Mesendoderm (in vitro differentiated cells): ENCODE data around the gene DUSP10.
A peak's percentile ranks its signal among the peaks of the same experiment; 100 is the strongest.

ENCODE experiments used
- DNase-seq: peaks from one replicate; pipeline ENCODE4 v3.0.0; 2013
- H2AK5ac ChIP-seq: 2 replicates; pipeline ENCODE4 v1.6.1; 2013; ENCODE audit warnings: low read length, inconsistent platforms
- H2BK120ac ChIP-seq: 2 replicates; pipeline ENCODE4 v1.6.1; 2013; ENCODE audit warnings: low read depth, mild to moderate bottlenecking, low read length, moderate library complexity, mixed read lengths
- H2BK15ac ChIP-seq: replicated peaks from 2 replicates; pipeline ENCODE4 v1.6.1; 2013; ENCODE audit warnings: low read depth, mild to moderate bottlenecking, moderate library complexity
- H2BK5ac ChIP-seq: 2 replicates; pipeline ENCODE4 v1.6.1; 2013; ENCODE audit warnings: low read length, inconsistent platforms
- H3K18ac ChIP-seq: 2 replicates; pipeline ENCODE4 v1.6.1; 2013; ENCODE audit warnings: mild to moderate bottlenecking, low read length, mixed read lengths
- H3K23ac ChIP-seq: one replicate; pipeline ENCODE4 v1.6.1; 2013; ENCODE audit warnings: low read length
- H3K27ac ChIP-seq: 2 replicates; pipeline ENCODE4 v1.5.1; 2013; ENCODE audit warnings: low read depth, mild to moderate bottlenecking, inconsistent platforms, low read length, moderate library complexity
- H3K27me3 ChIP-seq: 2 replicates; pipeline ENCODE4 v1.6.1; 2013; ENCODE audit warnings: low read length, control low read depth, mild to moderate bottlenecking, inconsistent platforms; ENCODE audit not compliant: insufficient read depth, poor library complexity
- H3K36me3 ChIP-seq: 2 replicates; pipeline ENCODE4 v1.6.1; 2013; ENCODE audit warnings: low read length, inconsistent platforms; ENCODE audit not compliant: control insufficient read depth, insufficient read depth
- H3K4ac ChIP-seq: one replicate; pipeline ENCODE4 v1.6.1; 2013; ENCODE audit warnings: low read depth, mild to moderate bottlenecking, low read length, moderate library complexity
- H3K4me1 ChIP-seq: 2 replicates; pipeline ENCODE4 v1.6.1; 2013; ENCODE audit warnings: low read depth, low read length, inconsistent platforms; ENCODE audit not compliant: control insufficient read depth
- H3K4me2 ChIP-seq: 2 replicates; pipeline ENCODE4 v1.6.1; 2013; ENCODE audit warnings: low read length
- H3K4me3 ChIP-seq: 2 replicates; pipeline ENCODE4 v1.5.1; 2013; ENCODE audit warnings: mild to moderate bottlenecking, low read length
- H3K56ac ChIP-seq: one replicate; pipeline ENCODE4 v1.6.1; 2013; ENCODE audit warnings: low read length
- H3K79me1 ChIP-seq: 2 replicates; pipeline ENCODE4 v1.6.1; 2013; ENCODE audit warnings: low read length, inconsistent platforms
- H3K79me2 ChIP-seq: 2 replicates; pipeline ENCODE4 v1.6.1; 2013; ENCODE audit warnings: mild to moderate bottlenecking, low read length; ENCODE audit not compliant: control insufficient read depth, insufficient read depth
- H3K9ac ChIP-seq: 2 replicates; pipeline ENCODE4 v1.6.1; 2013; ENCODE audit warnings: low read length, inconsistent platforms
- H4K5ac ChIP-seq: one replicate; pipeline ENCODE4 v1.6.1; 2013; ENCODE audit warnings: low read length
- H4K8ac ChIP-seq: one replicate; pipeline ENCODE4 v1.6.1; 2013; ENCODE audit warnings: low read depth, mild to moderate bottlenecking, control low read depth, low read length, moderate library complexity
- WGBS: extraction: QIAGEN DNeasy Blood & Tissue Kit; methylation state at CpG from one replicate; pipeline ENCODE4 v1.1.7; 2013; ENCODE audit warnings: low lambda C conversion rate, missing lambda C conversion rate; ENCODE audit not compliant: insufficient coverage; ENCODE audit errors: extremely low coverage; 5-methylcytosine and 5-hydroxymethylcytosine counted together

The DUSP10 gene

DNA sequence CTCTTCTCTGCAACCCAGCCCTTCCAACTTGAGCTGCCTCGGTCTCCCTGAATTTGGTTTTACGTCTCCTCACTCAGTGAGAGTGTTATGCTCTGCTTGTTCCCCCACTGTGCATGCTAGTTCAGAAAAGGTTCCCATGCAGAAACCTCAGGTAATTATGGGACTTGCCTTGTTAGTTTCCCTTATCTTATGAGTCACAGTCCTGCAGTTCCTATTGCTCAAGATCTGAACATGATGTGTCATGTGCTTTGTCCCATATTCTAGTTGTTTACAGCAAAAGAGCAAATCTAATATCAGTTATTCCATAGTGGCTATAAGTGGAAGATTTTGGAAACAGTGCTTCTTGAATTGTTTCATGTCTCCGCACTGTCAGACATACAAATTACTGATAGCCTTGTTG, 74.4 kb downstream of the DUSP10 start:
- Histone ChIP-seq H3K56ac (no peak overlapping the region), H3K4me1 (no peaks in the 10 kb centered on the region), H3K27ac (no peak overlapping the region), H3K4ac (no peak overlapping the region), H4K8ac (no peak overlapping the region), H3K4me3 (no peak overlapping the region), H4K5ac (no peak overlapping the region), H3K4me2 (no peak overlapping the region), H3K36me3 (no peaks in the 10 kb centered on the region), H3K18ac (no peak overlapping the region), H3K9ac (no peak overlapping the region), H3K27me3 (no peaks in the 10 kb centered on the region), H2BK120ac (no peak overlapping the region), H2BK15ac (no peak overlapping the region), H3K23ac (no peak overlapping the region), H2BK5ac (no peak overlapping the region), H3K79me1 (no peaks in the 10 kb centered on the region), H2AK5ac (no peak overlapping the region), H3K79me2 (no peaks in the 10 kb centered on the region)
- no CpG with 5 or more reads among the region's 3 CpGs for WGBS
- DNase-seq, result no peak

DNA sequence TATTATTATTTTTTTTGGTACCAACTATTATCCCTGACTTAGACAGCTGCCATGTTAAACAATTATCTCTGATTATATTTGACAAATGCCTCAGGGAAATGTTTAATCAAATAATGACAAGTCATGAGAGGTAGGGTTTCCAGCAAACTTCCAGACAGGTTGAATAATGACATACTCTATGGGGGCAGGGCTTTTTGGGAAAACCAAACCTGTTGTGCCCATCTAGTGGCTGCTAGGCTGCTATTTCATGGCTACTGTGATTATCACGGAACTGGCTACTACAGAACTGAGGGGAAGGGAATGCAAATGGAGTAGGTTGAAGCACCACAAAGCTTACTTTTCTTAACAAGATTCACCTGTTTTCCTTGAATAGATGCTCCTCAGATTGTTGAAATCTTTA, 77.6 kb downstream of the DUSP10 start:
- no peak overlapping the region for H3K56ac ChIP-seq
- H3K4ac ChIP-seq, result no peak overlapping the region
- H3K18ac ChIP-seq, result no peak overlapping the region
- peak; percentile 61 for DNase-seq
- H3K9ac ChIP-seq, result no peak overlapping the region
- no peaks in the 10 kb centered on the region for H3K4me1 ChIP-seq
- no peak overlapping the region for H3K4me2 ChIP-seq
- H2BK120ac ChIP-seq, result no peak overlapping the region
- no peak overlapping the region for H3K4me3 ChIP-seq
- no CpG with 5 or more reads among the region's 1 CpG for WGBS
- no peaks in the 10 kb centered on the region for H3K79me1 ChIP-seq
- H4K5ac ChIP-seq, result no peak overlapping the region
- no peak overlapping the region for H2BK5ac ChIP-seq
- no peak overlapping the region for H2BK15ac ChIP-seq
- no peak overlapping the region for H4K8ac ChIP-seq
- no peaks in the 10 kb centered on the region for H3K79me2 ChIP-seq
- H3K27ac ChIP-seq, result no peak overlapping the region
- H3K36me3 ChIP-seq, result no peaks in the 10 kb centered on the region
- no peak overlapping the region for H2AK5ac ChIP-seq
- no peak overlapping the region for H3K23ac ChIP-seq
- no peaks in the 10 kb centered on the region for H3K27me3 ChIP-seq

DNA sequence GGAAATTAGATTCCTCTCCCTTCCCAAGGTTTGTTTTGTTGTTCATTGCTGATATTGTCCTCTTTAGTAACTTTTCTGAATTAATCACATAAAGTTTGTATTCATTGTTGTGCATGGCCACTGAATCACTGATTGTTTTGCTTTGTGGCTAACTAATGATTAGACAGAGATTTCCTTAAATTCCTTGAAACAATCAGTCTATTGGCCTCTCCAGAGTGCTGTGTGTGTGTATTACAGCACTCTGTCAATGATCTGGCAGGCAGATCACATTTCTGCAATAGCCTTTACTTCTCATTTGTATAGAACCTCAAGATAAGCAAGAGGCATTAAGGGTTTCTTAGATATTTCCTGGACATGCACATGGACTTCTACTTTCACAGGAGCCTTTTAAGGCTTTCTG, 78.6 kb downstream of the DUSP10 start:
- Histone ChIP-seq H2BK15ac (no peak overlapping the region), H3K23ac (no peak overlapping the region), H3K9ac (no peak overlapping the region), H2BK120ac (no peak overlapping the region), H3K79me2 (no peaks in the 10 kb centered on the region), H4K5ac (no peak overlapping the region), H3K4ac (no peak overlapping the region), H4K8ac (no peak overlapping the region), H3K4me1 (no peaks in the 10 kb centered on the region), H3K27ac (no peak overlapping the region), H3K79me1 (no peaks in the 10 kb centered on the region), H3K18ac (no peak overlapping the region), H3K27me3 (no peaks in the 10 kb centered on the region), H2AK5ac (no peak overlapping the region), H3K56ac (no peak overlapping the region), H3K36me3 (no peaks in the 10 kb centered on the region), H3K4me3 (no peak overlapping the region), H2BK5ac (no peak overlapping the region), H3K4me2 (no peak overlapping the region)
- DNase-seq, result no peak

DNA sequence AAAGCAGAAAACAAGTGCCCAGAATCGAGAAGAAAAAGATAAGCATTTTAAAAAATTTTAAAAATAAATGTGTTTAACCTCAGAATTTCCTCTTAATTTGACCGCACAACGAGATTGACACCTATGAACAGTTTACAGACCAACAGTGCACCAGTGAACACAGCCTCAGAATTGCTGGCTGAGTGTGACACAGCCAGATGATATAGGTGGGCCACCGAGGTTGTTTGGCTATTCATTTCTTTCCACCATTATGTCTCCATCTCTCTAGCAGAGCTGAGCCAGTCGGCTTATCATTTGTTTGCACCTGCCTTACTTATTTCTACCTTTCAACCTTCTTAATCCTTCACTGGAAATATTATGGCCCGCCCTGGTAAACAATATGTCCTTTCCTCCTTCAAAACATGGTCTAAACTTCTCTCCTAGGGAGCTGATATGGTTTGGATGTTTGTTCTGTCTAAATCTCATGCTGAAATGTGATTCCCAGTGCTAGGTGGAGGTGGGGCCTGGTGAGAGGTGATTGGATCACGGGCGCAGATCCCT, 86.1 kb downstream of the DUSP10 start:
- Histone ChIP-seq H3K4ac (no peak overlapping the region), H2BK15ac (no peak overlapping the region), H3K79me2 (no peaks in the 10 kb centered on the region), H3K4me2 (no peak overlapping the region), H3K79me1 (no peaks in the 10 kb centered on the region), H3K27ac (no peak overlapping the region), H3K56ac (no peak overlapping the region), H3K18ac (no peak overlapping the region), H3K36me3 (no peaks in the 10 kb centered on the region), H3K23ac (no peak overlapping the region), H3K9ac (no peak overlapping the region), H2BK5ac (no peak overlapping the region), H3K27me3 (no peaks in the 10 kb centered on the region), H3K4me3 (no peak overlapping the region), H2BK120ac (no peak overlapping the region), H4K8ac (no peak overlapping the region), H4K5ac (no peak overlapping the region), H2AK5ac (no peak overlapping the region), H3K4me1 (no peaks in the 10 kb centered on the region)
- no CpG with 5 or more reads among the region's 8 CpGs for WGBS
- DNase-seq, result no peak
